NT2/D1 (cell line): ENCODE data around the gene RPL14.

Source experiments
- SUZ12 ChIP-seq: IDR thresholded peaks from 2 replicates; pipeline ENCODE4 v1.6.1; 2011; ENCODE audit not compliant: insufficient read length, insufficient read depth; ENCODE audit errors: extremely low read depth
- YY1 ChIP-seq: IDR thresholded peaks from 2 replicates; pipeline ENCODE4 v1.6.1; 2011; ENCODE audit not compliant: insufficient read length, insufficient read depth
- ZNF274 ChIP-seq: IDR thresholded peaks from 2 replicates; pipeline ENCODE4 v1.6.1; 2011; ENCODE audit warnings: mild to moderate bottlenecking, low read depth, low read length

DNA sequence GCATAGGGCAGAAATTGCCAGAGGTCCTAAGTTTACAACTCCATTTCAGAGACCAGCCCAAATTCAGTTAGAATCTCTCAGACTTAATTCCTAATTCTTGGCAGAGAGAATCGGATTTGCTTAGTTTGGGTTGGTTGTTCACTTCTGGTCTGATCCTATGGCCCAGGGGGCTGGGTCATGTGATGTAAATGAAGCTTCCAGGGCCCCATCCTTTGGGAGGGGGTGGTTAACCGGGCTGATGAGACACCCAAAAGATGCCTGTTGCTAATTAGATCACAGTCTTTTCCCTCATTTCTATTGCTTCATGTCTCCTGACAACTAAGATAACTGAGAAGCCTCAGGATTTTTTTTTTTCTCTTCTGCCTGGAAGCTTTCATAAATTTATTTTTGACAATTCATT, 37.6 kb downstream of the RPL14 start:
- TF ChIP-seq ZNF274 (no peak), YY1 (no peak), SUZ12 (no peak)
